Measurements from ENCODE around the gene CCDC190. TPM values are rescaled to one million over a fixed set of nuclear protein-coding genes. Genes with fewer than 3 reads are reported as not detected.
"Not testable (repeated sequence)": the region's sequence is repeated elsewhere in the genome, so short reads cannot be mapped to it uniquely, and the experiment has no call there.

The CCDC190 gene
- total RNA-seq, 1 donor from 2014 or later, result 0.62 TPM

GRCh38 chr1:162881590-162881989 is 20.6 kb upstream of the CCDC190 start:
- ATAC-seq (no peak), DNase-seq (no peak)
- intact Hi-C loops (cut with micrococcal nuclease), result no loop called here

- ATAC-seq; DNase-seq; intact Hi-C loops (cut with micrococcal nuclease): not testable (repeated sequence)
These were observed 19.6 kb upstream of the CCDC190 start for GRCh38 chr1:162880617-162881016.

GRCh38 chr1:162878000-162878596 is 17.1 kb upstream of the CCDC190 start:
- intact Hi-C loops (cut with micrococcal nuclease), result loop anchor here (5.0 to 10.0 kb wide), 3 partner anchors 187 to 439 kb away; partner anchors contain the start of gene RGS4
- ATAC-seq, result peak; percentile 70
- DNase-seq, result no peak

GRCh38 chr1:162877412-162877811 is 16.4 kb upstream of the CCDC190 start:
- ATAC-seq, result no peak
- intact Hi-C loops (cut with micrococcal nuclease), result loop anchor here (5.0 to 10.0 kb wide), 3 partner anchors 187 to 440 kb away; partner anchors contain the start of gene RGS4
- DNase-seq, result no peak

GRCh38 chr1:162876751-162877150 is 15.8 kb upstream of the CCDC190 start:
- ATAC-seq (no peak), DNase-seq (no peak)
- intact Hi-C loops (cut with micrococcal nuclease), result loop anchor here (5.0 to 10.0 kb wide), 3 partner anchors 188 to 441 kb away; partner anchors contain the start of gene RGS4

GRCh38 chr1:162873671-162874666 is 13.0 kb upstream of the CCDC190 start:
- DNase-seq, result no peak
- intact Hi-C loops (cut with micrococcal nuclease), result loop anchor here (10.0 kb wide), 1 partner anchor 191 kb away; the partner anchor contains the start of gene RGS4
- no peak for ATAC-seq

GRCh38 chr1:162872981-162873380 is 12.0 kb upstream of the CCDC190 start:
- intact Hi-C loops (cut with micrococcal nuclease), result loop anchor here (10.0 kb wide), 1 partner anchor 192 kb away; the partner anchor contains the start of gene RGS4
- no peak for ATAC-seq
- DNase-seq, result no peak

- intact Hi-C loops (cut with micrococcal nuclease), result loop anchor here (10.0 kb wide), 1 partner anchor 193 kb away; the partner anchor contains the start of gene RGS4
- not testable (repeated sequence) for DNase-seq, ATAC-seq
These were observed 10.4 kb upstream of the CCDC190 start for GRCh38 chr1:162871417-162871816.

- intact Hi-C loops (cut with micrococcal nuclease), result no loop called here
- no peak for ATAC-seq
- DNase-seq, result no peak
These were observed 8.0 kb upstream of the CCDC190 start for GRCh38 chr1:162868972-162869371.

- ATAC-seq, result peak; percentile 14
- no peak for DNase-seq
- intact Hi-C loops (cut with micrococcal nuclease), result no loop called here
These were observed 650 bp upstream of the CCDC190 start for GRCh38 chr1:162861625-162862024.

- no peak for DNase-seq
- peak; percentile 35 for ATAC-seq
- intact Hi-C loops (cut with micrococcal nuclease), result no loop called here
These were observed 1.8 kb downstream of the CCDC190 start for GRCh38 chr1:162859191-162859590.

GRCh38 chr1:162857850-162858249 is 3.1 kb downstream of the CCDC190 start:
- no peak for DNase-seq
- no peak for ATAC-seq
- intact Hi-C loops (cut with micrococcal nuclease), result no loop called here

GRCh38 chr1:162856260-162856659 is 4.7 kb downstream of the CCDC190 start:
- intact Hi-C loops (cut with micrococcal nuclease), result no loop called here
- DNase-seq (no peak), ATAC-seq (no peak)

GRCh38 chr1:162855461-162856150 is 5.4 kb downstream of the CCDC190 start:
- DNase-seq (no peak), ATAC-seq (no peak)
- intact Hi-C loops (cut with micrococcal nuclease), result no loop called here

- ATAC-seq, result peak; percentile 38
- peak; percentile 45 for DNase-seq
- intact Hi-C loops (cut with micrococcal nuclease), result loop anchor here (5.0 kb wide), 1 partner anchor 318 kb away; no protein-coding TSS in a partner anchor
These were observed 6.6 kb downstream of the CCDC190 start for GRCh38 chr1:162854245-162854882.

- DNase-seq, result no peak
- intact Hi-C loops (cut with micrococcal nuclease), result loop anchor here (5.0 kb wide), 1 partner anchor 321 kb away; no protein-coding TSS in a partner anchor
- no peak for ATAC-seq
These were observed 9.6 kb downstream of the CCDC190 start for GRCh38 chr1:162851341-162851740.

GRCh38 chr1:162849711-162850110 is 11.3 kb downstream of the CCDC190 start:
- no peak for DNase-seq

GRCh38 chr1:162847839-162848453 is 13.0 kb downstream of the CCDC190 start:
- intact Hi-C loops (cut with micrococcal nuclease), result no loop called here
- ATAC-seq (peak; percentile 42), DNase-seq (peak; percentile 81)

More at GRCh38 chr1:162849711-162850110, 11.3 kb downstream of the CCDC190 start:
- intact Hi-C loops (cut with micrococcal nuclease), result loop anchor here (5.0 kb wide), 1 partner anchor 323 kb away; no protein-coding TSS in a partner anchor
- ATAC-seq, result no peak

Measured in left ventricle myocardium superior (tissue), 1 donor.